Ovary (tissue), 9 donors: ENCODE results near the gene KANSL1L. TPM values are rescaled to one million over a fixed set of nuclear protein-coding genes. Genes with fewer than 3 reads are reported as not detected.

Experiments
- DNase-seq, 5 donors: peaks; one replicate each; pipeline ENCODE4 v3.0.0-alpha.2; 2019 to 2020
- H3K27ac ChIP-seq, 2 donors: fragments of 200-600 bp; one replicate each; pipeline versions ENCODE4 v1.5.1 to v1.8.0; 2019 to 2022
- H3K27me3 ChIP-seq: fragments of 200-600 bp; one replicate; pipeline ENCODE4 v1.8.0; 2022
- H3K36me3 ChIP-seq: fragments of 200-600 bp; sonication (generic); one replicate; pipeline ENCODE4 v1.5.1; 2019
- H3K4me1 ChIP-seq: one replicate; pipeline ENCODE4 v1.8.1; 2013; ENCODE audit warnings: mild to moderate bottlenecking, moderate library complexity; ENCODE audit not compliant: insufficient read depth
- H3K4me3 ChIP-seq: fragments of 200-600 bp; sonication (generic); one replicate; pipeline ENCODE4 v1.5.1; 2017
- H3K9me3 ChIP-seq, 2 donors: fragments of 200-600 bp in 1 of 2; sonication (generic) in 1 of 2; one replicate each; pipeline versions ENCODE4 v1.5.1 to v1.8.1; 2013 to 2019; ENCODE audit warnings: mild to moderate bottlenecking in 1 of 2, moderate library complexity in 1 of 2
- CTCF ChIP-seq, 3 donors: fragments of 450-650 bp in 2 of 3; fragments of 200-600 bp in 1 of 3; IDR thresholded peaks; one replicate each; pipeline versions ENCODE4 v1.5.1 to v1.8.0; 2016 to 2022; ENCODE audit warnings: antibody characterized with exemption in 3 of 3, mild to moderate bottlenecking in 1 of 3
- EP300 ChIP-seq: sonication (generic); formaldehyde crosslinking; IDR thresholded peaks from one replicate; pipeline ENCODE4 v1.6.1; 2017; ENCODE audit warnings: antibody characterized with exemption
- POLR2A ChIP-seq: fragments of 450-650 bp; IDR thresholded peaks from one replicate; pipeline ENCODE4 v1.6.1; 2017; ENCODE audit warnings: antibody characterized with exemption, mild to moderate bottlenecking, moderate library complexity
- WGBS, 3 donors: extraction: QIAGEN DNeasy Blood & Tissue Kit in 1 of 3; methylation state at CpG; one replicate each; pipeline versions ENCODE4 v1.1.5 to v1.1.7; 2013 to 2017; 5-methylcytosine and 5-hydroxymethylcytosine counted together
- intact Hi-C, 4 donors: fragments of 100-400 bp; cut with DNase I; formaldehyde crosslinking; loops; one replicate each; pipeline versions ENCODE4 v1.11.0 to v1.15.1; 2022 to 2023
- polyA plus RNA-seq, 2 donors: library from polyadenylated mRNA; stranded (reverse); fragments of 200-250 nt in 1 of 2; fragments of 350-450 nt in 1 of 2; fragmentation: Illumina TruSeq in 1 of 2; extraction: RNeasy Lipid Tissue Mini Kit (QIAGEN cat#74804) in 1 of 2; gene quantifications; one replicate each; pipeline ENCODE4 v1.2.3, GENCODE V29; 2013 to 2014
- total RNA-seq, 7 donors: library from RNA; depleted of rRNA in 2 of 7; stranded (reverse); fragments of >200 nt in 2 of 7; fragmentation: NEBNext Ultra II Directional in 3 of 7; extraction: Animal tissue kit (Norgen Biotek cat#: 25700) in 3 of 7; gene quantifications; one replicate each; pipeline versions ENCODE4 v1.1.0 to v1.2.4, GENCODE V29; 2016 to 2023
- donor health status: DM: no; HTN: no; CAD: no; lungs with moderate emphysema.
- donor health status: DM: no; HTN: no; CAD: no.
- donor health status: Bipolar disorder and iron deficiency.
- donor health status: DM: yes; HTN: yes; CAD: no.
- donor health status: DM: no; HTN: no; CAD: no.
- donor health status: DM: yes; HTN: yes; CAD: no.

KANSL1L gene
- total and polyA plus RNA-seq, 9 donors = 20.5 to 47.1 (median 36.1) TPM

GRCh38 chr2:209977386-209978239 lies 193.6 kb downstream of the KANSL1L start:
- TF ChIP-seq POLR2A (no peak), CTCF (IDR thresholded peaks at IDR 0.05) (peak in 2 of 3 donors; percentile 37 to 48)
- no peak overlapping the region for H3K4me3 ChIP-seq
- H3K27me3 ChIP-seq = no peaks in the 10 kb centered on the region
- no peaks in the 10 kb centered on the region for H3K36me3 ChIP-seq
- H3K9me3 ChIP-seq = no peaks in the 10 kb centered on the region
- DNase-seq = no peak
- H3K27ac ChIP-seq = no peak overlapping the region
- 84 to 88% (median 85%) methylated on average over 2 of the region's 2 CpGs for WGBS, 3 donors
- intact Hi-C loops = loop anchor here in 3 of 4 donors (5.0 kb wide), 1 partner anchor 220 kb away; no protein-coding TSS in a partner anchor
- no peaks in the 10 kb centered on the region for H3K4me1 ChIP-seq

- Histone ChIP-seq H3K4me3 (no peak overlapping the region), H3K4me1 (no peaks in the 10 kb centered on the region), H3K36me3 (no peaks in the 10 kb centered on the region), H3K27me3 (no peaks in the 10 kb centered on the region), H3K9me3 (no peaks in the 10 kb centered on the region), H3K27ac (no peak overlapping the region)
- intact Hi-C loops = loop anchor here in 3 of 4 donors (5.0 kb wide), 1 partner anchor 220 kb away; no protein-coding TSS in a partner anchor
- DNase-seq = no peak
- 89 to 93% (median 91%) methylated on average over 9 of the region's 9 CpGs for WGBS, 3 donors
- TF ChIP-seq CTCF (IDR thresholded peaks at IDR 0.05) (no peak), POLR2A (no peak), EP300 (no peak)
Measured at GRCh38 chr2:209976698-209977385, 194.4 kb downstream of the KANSL1L start.

DNA sequence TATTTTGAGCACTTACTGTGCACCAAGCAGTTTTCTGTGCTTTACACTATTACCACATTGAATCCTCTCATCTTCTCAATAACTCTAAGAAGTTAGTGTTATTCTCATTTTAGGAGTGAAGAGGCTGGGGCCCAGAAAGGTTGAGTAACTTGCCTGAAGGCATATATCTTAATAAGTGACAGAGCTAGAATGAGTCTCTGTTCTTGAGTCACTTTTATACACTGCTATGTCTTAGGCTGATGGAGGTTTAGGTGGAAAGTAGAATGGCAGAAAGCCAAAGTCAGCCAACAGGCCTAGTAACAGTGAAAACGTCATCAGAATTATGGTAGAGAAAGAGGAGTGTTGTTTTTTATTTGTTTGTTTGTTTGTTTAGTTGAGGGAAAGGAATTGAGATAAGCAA lies 196.6 kb downstream of the KANSL1L start:
- Histone ChIP-seq H3K9me3 (no peaks in the 10 kb centered on the region), H3K27me3 (no peaks in the 10 kb centered on the region), H3K36me3 (no peaks in the 10 kb centered on the region), H3K4me3 (no peak overlapping the region), H3K4me1 (peaks cover 2% of the 10 kb centered on the region), H3K27ac (no peak overlapping the region)
- DNase-seq = no peak
- intact Hi-C loops = no loop called here
- TF ChIP-seq POLR2A = no peak
- 59 to 77% (median 65%) methylated on average over 1 of the region's 1 CpG for WGBS, 3 donors

GRCh38 chr2:209973328-209973727 lies 197.9 kb downstream of the KANSL1L start:
- H3K4me3 ChIP-seq = no peak overlapping the region
- no peaks in the 10 kb centered on the region for H3K36me3 ChIP-seq
- intact Hi-C loops = no loop called here
- 9 to 14% (median 11%) methylated on average over 1 of the region's 1 CpG for WGBS, 3 donors
- H3K27ac ChIP-seq = no peak overlapping the region
- no peak for DNase-seq
- H3K9me3 ChIP-seq = no peaks in the 10 kb centered on the region
- no peak for TF ChIP-seq POLR2A
- no peak for TF ChIP-seq EP300
- no peak for TF ChIP-seq CTCF (IDR thresholded peaks at IDR 0.05)
- no peaks in the 10 kb centered on the region for H3K27me3 ChIP-seq
- peaks cover 2% of the 10 kb centered on the region for H3K4me1 ChIP-seq

Other genes with a start within 250 kb of the KANSL1L start
- gene RPE, start 168.8 kb downstream of the KANSL1L start, total RNA-seq = 10 to 100 TPM; 33.0 to 54.8 (median 43.3) TPM
- 10 to 100 TPM; 16.8 to 24.7 TPM for gene RPE, start 168.8 kb downstream of the KANSL1L start, polyA plus RNA-seq
- gene ACADL, start 54.0 kb upstream of the KANSL1L start, total RNA-seq = 10 to 100 TPM in 5 of 7 donors, 1 to 10 TPM in 2; 9.4 to 39.0 (median 12.1) TPM
- gene ACADL, start 54.0 kb upstream of the KANSL1L start, polyA plus RNA-seq = 10 to 100 TPM in 1 of 2 donors, 1 to 10 TPM in 1; 4.5 to 10.5 TPM
- under 1 TPM in 1 of 7 donors, not detected in 6; 0.62 TPM for gene MYL1, start 143.8 kb upstream of the KANSL1L start, total RNA-seq
- gene MYL1, start 143.8 kb upstream of the KANSL1L start, polyA plus RNA-seq = not detected